Suprapubic skin (tissue), 4 donors: ENCODE measurements around the gene HOXC13. TPM values are rescaled to one million over a fixed set of nuclear protein-coding genes. Genes with fewer than 3 reads are reported as not detected.
A peak's percentile ranks its signal among the peaks of the same experiment; 100 is the strongest.

ENCODE experiments used
- DNase-seq, 2 donors: peaks; one replicate each; pipeline ENCODE4 v3.0.0-alpha.2; 2019; ENCODE audit warnings: low spot score in 2 of 2
- H3K27ac ChIP-seq: fragments of 200-600 bp; sonication (generic); one replicate; pipeline ENCODE4 v1.5.1; 2019
- H3K27me3 ChIP-seq: fragments of 200-600 bp; sonication (generic); one replicate; pipeline ENCODE4 v1.5.1; 2019
- H3K36me3 ChIP-seq: fragments of 200-600 bp; sonication (generic); one replicate; pipeline ENCODE4 v1.5.1; 2019
- H3K4me1 ChIP-seq: fragments of 200-600 bp; sonication (generic); one replicate; pipeline ENCODE4 v1.5.1; 2019
- H3K4me3 ChIP-seq: fragments of 200-600 bp; sonication (generic); one replicate; pipeline ENCODE4 v1.5.1; 2019; ENCODE audit warnings: mild to moderate bottlenecking
- H3K9me3 ChIP-seq: fragments of 200-600 bp; sonication (generic); one replicate; pipeline ENCODE4 v1.5.1; 2019
- EP300 ChIP-seq: sonication (generic); formaldehyde crosslinking; IDR thresholded peaks from one replicate; pipeline ENCODE4 v1.6.1; 2017; ENCODE audit warnings: antibody characterized with exemption
- POLR2A ChIP-seq, 2 donors: fragments of 450-650 bp; IDR thresholded peaks; one replicate each; pipeline ENCODE4 v1.6.1; 2017; ENCODE audit warnings: antibody characterized with exemption in 2 of 2, mild to moderate bottlenecking in 2 of 2, moderate library complexity in 2 of 2
- POLR2AphosphoS5 ChIP-seq, 3 donors: sonication (generic); formaldehyde crosslinking; IDR thresholded peaks; one replicate each; pipeline ENCODE4 v1.6.1; 2017; ENCODE audit warnings: antibody characterized with exemption in 3 of 3
- WGBS: methylation state at CpG from one replicate; pipeline ENCODE4 v1.1.5; 2018; 5-methylcytosine and 5-hydroxymethylcytosine counted together
- total RNA-seq, 4 donors: library from RNA; depleted of rRNA; stranded (reverse); fragments of >200 nt; gene quantifications; one replicate each; pipeline ENCODE4 v1.1.0, GENCODE V29; 2016
- TF ChIP-seq, protein P1 (sequence below), 2 donors: fragments of 200-600 bp in 1 of 2; fragments of 450-650 bp in 1 of 2; sonication (generic) in 1 of 2; IDR thresholded peaks; one replicate each; pipeline ENCODE4 v1.5.1; 2016 to 2019; ENCODE audit warnings: antibody characterized with exemption in 2 of 2, mild to moderate bottlenecking in 1 of 2, moderate library complexity in 1 of 2

The HOXC13 gene
- total RNA-seq, 4 donors from 2014 or later = 5.3 to 16.7 (median 10.2) TPM

DNA sequence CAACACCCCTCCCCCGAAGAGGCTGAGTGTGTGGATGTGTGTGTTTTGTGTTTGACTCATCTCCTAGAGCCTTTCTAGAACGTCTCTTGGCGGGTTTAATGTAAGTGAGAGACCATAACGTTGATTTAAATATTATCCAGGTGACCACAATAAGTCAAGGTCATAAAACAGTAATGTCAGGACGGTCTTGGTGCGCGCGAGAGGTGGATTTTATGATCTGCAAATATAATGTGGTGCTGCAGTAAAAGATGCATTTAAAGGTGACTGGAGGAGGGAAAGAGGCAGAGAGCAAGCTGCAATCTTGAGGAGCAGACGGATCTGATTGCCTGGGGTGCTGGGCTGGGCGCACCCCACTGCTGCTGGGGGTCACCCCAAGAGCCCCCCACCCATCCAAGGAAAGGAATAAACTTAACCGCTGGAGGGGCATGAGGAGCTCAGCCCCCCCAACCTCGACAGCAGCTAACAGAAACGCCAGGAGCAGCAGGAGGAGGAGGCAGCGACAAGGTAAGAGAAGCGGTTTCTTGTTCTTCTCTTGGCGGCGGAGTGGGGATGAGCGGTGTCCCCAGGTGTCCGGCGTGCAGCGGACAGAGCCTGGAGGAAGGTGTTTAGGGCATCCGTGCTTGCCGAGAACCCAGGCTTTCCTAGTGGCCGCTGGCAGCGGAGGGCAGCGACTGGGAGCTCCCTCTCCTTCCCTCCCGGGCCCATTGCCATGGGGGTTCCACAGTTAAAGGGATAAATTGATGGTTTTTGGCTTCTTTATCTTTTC lies 51.9 kb downstream of the HOXC13 start:
- Histone ChIP-seq H3K36me3 (no peaks in the 10 kb centered on the region), H3K27me3 (peaks cover 33% of the 10 kb centered on the region), H3K4me1 (peaks cover 94% of the 10 kb centered on the region), H3K4me3 (peak overlapping the region; percentile 37), H3K27ac (peak overlapping the region; percentile 98), H3K9me3 (no peaks in the 10 kb centered on the region)
- TF ChIP-seq POLR2AphosphoS5 (IDR thresholded peaks at IDR 0.05) (no peak), EP300 (no peak), POLR2A (IDR thresholded peaks at IDR 0.05) (no peak)
- TF ChIP-seq, protein P1, sequence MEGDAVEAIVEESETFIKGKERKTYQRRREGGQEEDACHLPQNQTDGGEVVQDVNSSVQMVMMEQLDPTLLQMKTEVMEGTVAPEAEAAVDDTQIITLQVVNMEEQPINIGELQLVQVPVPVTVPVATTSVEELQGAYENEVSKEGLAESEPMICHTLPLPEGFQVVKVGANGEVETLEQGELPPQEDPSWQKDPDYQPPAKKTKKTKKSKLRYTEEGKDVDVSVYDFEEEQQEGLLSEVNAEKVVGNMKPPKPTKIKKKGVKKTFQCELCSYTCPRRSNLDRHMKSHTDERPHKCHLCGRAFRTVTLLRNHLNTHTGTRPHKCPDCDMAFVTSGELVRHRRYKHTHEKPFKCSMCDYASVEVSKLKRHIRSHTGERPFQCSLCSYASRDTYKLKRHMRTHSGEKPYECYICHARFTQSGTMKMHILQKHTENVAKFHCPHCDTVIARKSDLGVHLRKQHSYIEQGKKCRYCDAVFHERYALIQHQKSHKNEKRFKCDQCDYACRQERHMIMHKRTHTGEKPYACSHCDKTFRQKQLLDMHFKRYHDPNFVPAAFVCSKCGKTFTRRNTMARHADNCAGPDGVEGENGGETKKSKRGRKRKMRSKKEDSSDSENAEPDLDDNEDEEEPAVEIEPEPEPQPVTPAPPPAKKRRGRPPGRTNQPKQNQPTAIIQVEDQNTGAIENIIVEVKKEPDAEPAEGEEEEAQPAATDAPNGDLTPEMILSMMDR (IDR thresholded peaks at IDR 0.05) = no peak
- no peak for DNase-seq
- 38% methylated on average over 23 of the region's 27 CpGs for WGBS

DNA sequence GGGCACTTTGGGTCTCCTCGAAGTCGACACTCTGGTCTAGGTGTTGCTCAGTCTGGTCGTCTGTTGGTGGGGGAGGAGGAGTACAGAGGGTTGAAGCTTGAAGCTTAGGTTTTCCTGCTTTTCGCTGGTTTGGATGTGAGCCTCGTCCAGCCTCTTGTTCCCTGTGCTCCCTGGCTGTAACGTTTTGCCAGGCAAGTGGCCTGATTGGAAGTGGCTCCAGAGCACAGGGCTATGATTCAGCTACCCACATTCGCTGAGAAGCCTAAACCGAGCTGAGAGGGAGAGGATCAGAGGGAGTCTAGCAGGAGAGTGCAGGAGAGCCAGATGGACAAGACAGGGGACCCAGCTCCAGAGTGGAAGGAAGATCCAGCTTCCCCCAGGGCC lies 52.4 kb downstream of the HOXC13 start:
- peak in 1 of 2 donors; percentile 78 for DNase-seq
- Histone ChIP-seq H3K9me3 (no peaks in the 10 kb centered on the region), H3K27ac (peak overlapping the region; percentile 98), H3K36me3 (no peaks in the 10 kb centered on the region), H3K4me3 (peak overlapping the region; percentile 37), H3K27me3 (peaks cover 27% of the 10 kb centered on the region), H3K4me1 (peaks cover 92% of the 10 kb centered on the region)
- TF ChIP-seq POLR2A (IDR thresholded peaks at IDR 0.05) (peak in 1 of 2 donors; percentile 38), POLR2AphosphoS5 (IDR thresholded peaks at IDR 0.05) (peak in 1 of 3 donors; percentile 31)
- TF ChIP-seq, protein P1 (IDR thresholded peaks at IDR 0.05) = no peak
- 21% methylated on average over 8 of the region's 8 CpGs for WGBS

DNA sequence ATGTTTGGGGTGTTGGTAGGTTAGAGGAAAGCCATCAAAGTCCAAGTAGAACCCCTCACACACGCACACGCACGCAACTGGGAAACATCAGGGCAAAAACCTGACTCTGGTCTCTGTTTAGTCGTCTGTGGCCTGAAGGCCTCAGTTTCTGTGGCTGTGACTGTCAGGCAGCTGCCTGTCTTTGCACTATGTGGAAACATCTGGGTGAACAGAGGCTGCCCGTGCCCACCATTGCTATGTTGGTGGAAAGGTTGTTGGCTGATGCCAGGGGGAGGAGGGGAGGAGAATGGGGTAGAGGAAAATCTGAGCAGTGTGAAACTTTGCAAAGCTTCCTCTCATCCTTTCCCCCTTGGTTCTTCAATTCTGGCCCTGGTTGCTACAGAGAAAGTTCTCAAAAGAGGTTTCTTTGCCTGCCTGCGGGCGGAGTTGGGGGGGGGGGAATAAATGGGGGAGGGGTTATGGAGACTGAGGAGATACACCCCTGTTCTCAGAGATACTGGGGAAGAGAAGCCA lies 53.8 kb downstream of the HOXC13 start:
- H3K9me3 ChIP-seq = no peaks in the 10 kb centered on the region
- TF ChIP-seq, protein P1 (IDR thresholded peaks at IDR 0.05) = no peak
- TF ChIP-seq POLR2AphosphoS5 (IDR thresholded peaks at IDR 0.05) = no peak
- no peak for TF ChIP-seq POLR2A (IDR thresholded peaks at IDR 0.05)
- TF ChIP-seq EP300 = no peak
- peak overlapping the region; percentile 98 for H3K27ac ChIP-seq
- no peaks in the 10 kb centered on the region for H3K36me3 ChIP-seq
- peaks cover 92% of the 10 kb centered on the region for H3K4me1 ChIP-seq
- H3K4me3 ChIP-seq = no peak overlapping the region
- 49% methylated on average over 7 of the region's 7 CpGs for WGBS
- DNase-seq = no peak
- peaks cover 22% of the 10 kb centered on the region for H3K27me3 ChIP-seq

DNA sequence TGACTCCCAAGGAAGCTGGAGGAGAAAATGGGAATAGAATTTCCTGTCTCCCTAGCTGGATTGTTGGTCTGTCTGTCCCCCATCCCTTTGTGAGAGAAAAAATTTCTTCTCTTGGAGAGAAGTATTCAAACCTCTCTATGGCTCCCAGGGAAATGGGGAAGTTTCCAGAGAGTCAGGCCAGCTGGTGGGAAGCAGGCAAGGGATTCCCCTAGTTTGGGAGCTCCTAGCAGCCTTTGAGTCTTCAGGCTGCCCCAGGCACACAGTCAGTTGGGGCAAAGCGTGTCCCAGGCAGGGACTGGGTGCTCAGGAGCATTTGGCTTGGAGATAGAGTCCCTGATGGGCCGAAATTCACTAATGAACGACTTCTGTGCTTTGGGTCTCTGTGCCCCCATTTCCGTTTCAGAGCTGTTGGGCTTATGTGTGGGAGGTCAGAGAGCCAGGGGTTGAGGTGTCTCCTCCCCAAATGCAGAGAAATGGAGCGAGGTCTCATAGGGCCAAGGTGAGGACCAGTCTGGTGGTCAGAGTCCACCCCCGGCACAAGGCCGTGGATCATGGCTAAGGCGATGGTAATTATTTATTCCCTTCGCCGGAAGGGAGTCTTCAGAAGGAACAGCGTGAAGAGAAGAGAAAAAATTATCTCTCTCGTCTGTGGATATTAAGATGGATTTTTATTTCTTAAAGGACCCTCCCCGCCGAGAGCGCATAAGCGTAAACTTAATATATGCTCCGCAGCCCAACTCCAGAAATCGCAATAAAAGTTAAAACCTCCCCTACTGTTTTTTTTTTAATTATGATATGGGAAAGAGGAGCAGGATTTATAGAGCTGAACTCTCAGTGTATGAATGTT lies 54.8 kb downstream of the HOXC13 start:
- TF ChIP-seq EP300 = no peak
- no peak for TF ChIP-seq POLR2AphosphoS5 (IDR thresholded peaks at IDR 0.05)
- TF ChIP-seq, protein P1 (IDR thresholded peaks at IDR 0.05) = no peak
- TF ChIP-seq POLR2A (IDR thresholded peaks at IDR 0.05) = no peak
- Histone ChIP-seq H3K36me3 (no peaks in the 10 kb centered on the region), H3K4me3 (peak overlapping the region; percentile 67), H3K4me1 (peaks cover 92% of the 10 kb centered on the region), H3K9me3 (no peaks in the 10 kb centered on the region), H3K27ac (peak overlapping the region; percentile 98), H3K27me3 (peaks cover 17% of the 10 kb centered on the region)
- DNase-seq = no peak
- WGBS = 47% methylated on average over 17 of the region's 18 CpGs

DNA sequence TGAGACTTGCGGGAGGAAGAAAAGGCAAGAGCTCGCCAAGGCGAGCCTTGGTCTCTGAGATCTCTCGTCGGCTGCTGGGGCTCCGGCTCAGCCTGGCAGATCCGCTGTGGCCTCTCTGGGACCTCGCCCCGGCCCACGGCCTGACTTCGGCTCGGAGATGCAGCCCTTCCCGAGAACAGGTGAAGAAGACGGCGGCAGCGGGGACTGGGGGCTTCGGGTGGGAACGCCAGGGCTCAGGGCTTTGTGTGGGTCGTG lies 55.3 kb downstream of the HOXC13 start:
- peak overlapping the region; percentile 98 for H3K27ac ChIP-seq
- H3K4me1 ChIP-seq = peaks cover 92% of the 10 kb centered on the region
- no peak for DNase-seq
- 10% methylated on average over 19 of the region's 19 CpGs for WGBS
- H3K27me3 ChIP-seq = peaks cover 15% of the 10 kb centered on the region
- H3K4me3 ChIP-seq = peak overlapping the region; percentile 67
- H3K9me3 ChIP-seq = no peaks in the 10 kb centered on the region
- TF ChIP-seq POLR2A (IDR thresholded peaks at IDR 0.05) (no peak), EP300 (no peak), POLR2AphosphoS5 (IDR thresholded peaks at IDR 0.05) (no peak)
- TF ChIP-seq, protein P1 (IDR thresholded peaks at IDR 0.05) = no peak
- no peaks in the 10 kb centered on the region for H3K36me3 ChIP-seq
